ENCODE data around the gene DOCK4. TPM values are rescaled to one million over a fixed set of nuclear protein-coding genes. Genes with fewer than 3 reads are reported as not detected.
"Not testable (repeated sequence)": the region's sequence is repeated elsewhere in the genome, so short reads cannot be mapped to it uniquely, and the experiment has no call there.

The DOCK4 gene
- total RNA-seq, 1 experiment from 2014 or later: 12.7 TPM

DNA sequence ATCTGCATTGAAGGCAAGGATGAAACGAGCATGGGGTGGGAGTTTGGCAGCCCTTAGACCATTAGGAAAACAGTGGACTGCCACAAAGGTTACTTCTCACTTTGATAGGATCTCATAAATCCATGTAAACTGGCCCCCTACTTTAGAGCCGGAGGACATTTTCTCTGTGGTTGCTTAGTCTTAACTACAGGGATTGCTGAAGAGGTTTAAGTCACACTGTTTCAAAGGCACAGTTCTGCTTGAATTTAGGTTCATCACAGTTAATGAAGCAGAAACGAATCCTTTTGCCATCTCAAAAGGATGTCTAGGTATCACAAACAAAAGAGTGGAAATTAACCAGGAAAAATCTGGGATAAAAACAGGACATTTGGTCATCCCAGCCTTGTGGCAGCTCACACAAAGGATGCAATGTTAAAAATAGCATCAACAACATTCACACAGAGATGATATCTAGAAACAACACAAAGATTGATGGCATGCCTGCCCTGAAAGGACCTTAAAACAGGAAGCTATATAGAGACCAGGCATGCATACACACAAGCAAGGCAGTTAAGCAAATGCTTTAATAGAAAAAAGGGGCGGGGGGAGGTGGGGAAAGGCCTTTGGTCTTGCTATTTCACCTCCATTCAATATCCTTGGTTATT is 74.0 kb downstream of the DOCK4 start:
- DNase-seq (ENCODE audit: low read depth, low spot score): no peak
- in situ Hi-C loops (cut with HindIII; ENCODE audit: low pct_unique_long_range_greater_than_20kb, low sequenced_read_pairs): no loop called here

GRCh38 chr7:112130729-112131410 is 75.3 kb downstream of the DOCK4 start:
- DNase-seq (ENCODE audit: low read depth, low spot score): no peak
- in situ Hi-C loops (cut with HindIII; ENCODE audit: low pct_unique_long_range_greater_than_20kb, low sequenced_read_pairs): no loop called here

DNA sequence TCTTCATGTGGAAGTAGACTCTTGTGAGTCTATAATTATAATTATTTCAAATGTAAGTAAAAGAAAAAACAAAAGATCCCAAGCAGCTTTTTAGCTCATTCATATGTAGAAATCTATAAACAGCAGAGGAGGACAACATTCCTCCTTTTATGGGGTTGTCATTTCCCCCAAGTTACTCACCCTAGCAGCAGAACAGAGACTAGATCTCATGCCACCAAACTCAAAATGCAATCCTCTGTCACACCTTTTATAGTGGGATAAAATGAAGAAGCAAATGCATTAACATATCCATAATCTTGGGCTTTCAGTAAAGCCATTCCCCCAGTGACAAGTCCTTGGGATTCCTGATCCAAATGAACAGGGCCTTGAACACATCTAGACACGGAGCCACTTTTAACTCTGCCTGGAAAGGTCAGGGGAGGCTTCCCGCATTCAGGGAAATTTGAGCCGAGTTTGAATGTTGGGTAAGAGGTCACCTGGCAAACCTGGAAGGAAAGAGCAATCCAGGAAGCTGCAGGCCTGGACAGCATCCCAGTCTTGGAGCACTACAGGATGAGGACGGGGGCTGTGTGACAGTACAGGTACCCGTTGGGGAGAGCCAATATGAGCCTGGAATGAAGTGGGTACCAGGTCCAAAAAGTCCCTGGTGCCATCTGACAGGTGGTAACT is 76.4 kb downstream of the DOCK4 start:
- DNase-seq (ENCODE audit: low read depth, low spot score): no peak
- in situ Hi-C loops (cut with HindIII; ENCODE audit: low pct_unique_long_range_greater_than_20kb, low sequenced_read_pairs): no loop called here

DNA sequence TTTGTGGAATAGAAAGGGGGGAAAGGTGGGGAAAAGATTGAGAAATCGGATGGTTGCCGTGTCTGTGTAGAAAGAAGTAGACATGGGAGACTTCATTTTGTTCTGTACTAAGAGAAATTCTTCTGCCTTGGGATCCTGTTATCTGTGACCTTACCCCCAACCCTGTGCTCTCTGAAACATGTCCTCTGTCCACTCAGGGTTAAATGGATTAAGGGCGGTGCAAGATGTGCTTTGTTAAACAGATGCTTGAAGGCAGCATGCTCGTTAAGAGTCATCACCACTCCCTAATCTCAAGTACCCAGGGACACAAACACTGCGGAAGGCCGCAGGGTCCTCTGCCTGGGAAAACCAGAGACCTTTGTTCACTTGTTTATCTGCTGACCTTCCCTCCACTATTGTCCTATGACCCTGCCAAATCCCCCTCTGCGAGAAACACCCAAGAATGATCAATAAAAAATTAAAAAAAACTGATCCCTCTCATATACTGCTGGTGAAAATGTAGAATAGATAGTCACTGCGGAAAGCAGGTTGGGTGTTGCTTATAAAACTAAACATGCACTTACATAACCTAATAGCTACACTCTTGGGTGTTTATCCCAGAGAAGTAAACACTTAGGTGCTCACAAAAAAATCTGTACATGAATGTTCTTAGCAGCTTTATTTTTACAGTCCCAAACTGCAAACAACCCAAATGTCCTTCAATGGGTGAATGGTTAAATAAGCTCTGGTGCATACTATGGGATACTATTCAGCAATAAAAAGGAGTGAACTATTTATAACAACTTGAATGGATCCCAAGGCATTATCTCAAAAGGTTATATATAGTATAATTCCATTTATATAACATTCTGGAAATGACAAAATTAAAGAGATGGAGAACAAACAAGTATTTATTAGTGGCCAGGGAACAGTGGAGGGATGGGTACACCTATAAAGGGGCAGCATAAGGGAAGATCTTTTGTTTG is 77.5 kb downstream of the DOCK4 start:
- DNase-seq (ENCODE audit: low read depth, low spot score); in situ Hi-C loops (cut with HindIII; ENCODE audit: low pct_unique_long_range_greater_than_20kb, low sequenced_read_pairs): not testable (repeated sequence)

DNA sequence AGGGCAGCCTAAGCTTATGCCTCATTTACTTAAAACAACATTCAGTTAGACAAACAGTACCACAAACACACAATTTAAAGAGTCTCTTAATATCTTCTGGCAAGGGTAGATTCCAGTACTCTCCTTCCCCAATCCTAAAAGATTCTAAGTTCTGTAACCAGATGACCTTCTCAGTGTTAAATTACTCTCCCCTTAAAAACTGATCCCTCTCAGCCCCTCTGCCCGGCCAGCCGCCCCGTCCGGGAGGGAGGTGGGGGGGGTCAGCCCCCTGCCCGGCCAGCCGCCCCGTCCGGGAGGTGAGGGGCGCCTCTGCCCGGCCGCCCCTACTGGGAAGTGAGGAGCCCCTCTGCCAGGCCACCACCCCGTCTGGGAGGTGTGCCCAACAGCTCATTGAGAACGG is 78.2 kb downstream of the DOCK4 start:
- in situ Hi-C loops (cut with HindIII; ENCODE audit: low pct_unique_long_range_greater_than_20kb, low sequenced_read_pairs); DNase-seq (ENCODE audit: low read depth, low spot score): not testable (repeated sequence)

- DNase-seq (ENCODE audit: low read depth, low spot score): peak; percentile 56
- in situ Hi-C loops (cut with HindIII; ENCODE audit: low pct_unique_long_range_greater_than_20kb, low sequenced_read_pairs): no loop called here
Observed at GRCh38 chr7:112125250-112125649, 80.9 kb downstream of the DOCK4 start.

DNA sequence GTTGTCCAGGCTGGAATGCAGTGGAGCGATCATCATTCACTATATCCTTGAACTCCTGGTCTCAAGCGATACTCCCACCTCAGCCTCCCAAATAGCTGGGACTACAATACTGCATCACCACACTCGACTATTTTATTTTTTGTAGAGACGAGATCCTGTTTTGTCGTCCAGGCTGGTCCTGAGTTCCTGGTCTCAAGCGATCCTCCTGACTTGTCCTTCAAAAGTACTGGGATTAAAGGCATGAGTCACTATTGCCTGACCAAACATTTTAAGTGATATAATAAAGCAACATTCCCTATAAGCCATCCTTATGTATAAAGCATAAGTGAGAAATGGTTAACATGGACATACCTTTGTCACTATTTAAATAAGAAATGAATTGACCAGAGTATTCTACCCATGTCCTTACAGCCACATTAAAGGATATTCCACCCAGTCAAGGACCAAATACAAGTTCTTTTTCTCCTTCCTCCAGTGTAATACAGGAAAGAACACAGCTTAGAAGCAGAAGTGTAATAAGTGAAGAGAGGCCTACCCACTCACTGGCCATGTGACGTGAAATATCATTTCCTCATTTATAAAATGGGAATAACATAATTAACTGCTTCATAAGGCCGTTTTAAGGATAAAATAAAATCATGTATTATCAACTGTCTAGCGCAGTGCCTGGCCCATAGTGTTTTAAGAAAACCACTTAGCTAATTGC is 82.0 kb downstream of the DOCK4 start:
- DNase-seq (ENCODE audit: low read depth, low spot score): no peak
- in situ Hi-C loops (cut with HindIII; ENCODE audit: low pct_unique_long_range_greater_than_20kb, low sequenced_read_pairs): no loop called here

GRCh38 chr7:112122798-112123197 is 83.4 kb downstream of the DOCK4 start:
- no peak for DNase-seq (ENCODE audit: low read depth, low spot score)

DNA sequence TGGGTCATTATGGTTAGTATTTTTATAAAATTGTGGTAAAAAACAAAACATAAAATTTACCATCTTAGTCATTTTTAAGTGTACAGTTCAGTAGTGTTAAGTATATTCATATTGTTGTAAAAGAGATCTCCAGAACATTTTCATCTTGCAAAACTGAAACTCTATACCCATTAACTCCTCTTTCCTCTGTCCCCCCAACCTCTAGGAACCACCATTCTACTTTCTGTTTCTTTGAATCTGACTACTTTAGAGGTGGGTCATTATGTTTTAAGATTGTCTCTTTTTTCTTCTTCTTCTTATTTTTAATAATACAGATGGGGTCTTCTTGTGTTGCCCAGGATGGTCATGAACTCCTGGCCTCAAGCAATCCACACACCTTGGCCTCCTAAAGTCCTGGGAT is 84.1 kb downstream of the DOCK4 start:
- no peak for DNase-seq (ENCODE audit: low read depth, low spot score)
- in situ Hi-C loops (cut with HindIII; ENCODE audit: low pct_unique_long_range_greater_than_20kb, low sequenced_read_pairs): no loop called here

More at GRCh38 chr7:112122798-112123197, 83.4 kb downstream of the DOCK4 start:
- in situ Hi-C loops (cut with HindIII; ENCODE audit: low pct_unique_long_range_greater_than_20kb, low sequenced_read_pairs): no loop called here

DNA sequence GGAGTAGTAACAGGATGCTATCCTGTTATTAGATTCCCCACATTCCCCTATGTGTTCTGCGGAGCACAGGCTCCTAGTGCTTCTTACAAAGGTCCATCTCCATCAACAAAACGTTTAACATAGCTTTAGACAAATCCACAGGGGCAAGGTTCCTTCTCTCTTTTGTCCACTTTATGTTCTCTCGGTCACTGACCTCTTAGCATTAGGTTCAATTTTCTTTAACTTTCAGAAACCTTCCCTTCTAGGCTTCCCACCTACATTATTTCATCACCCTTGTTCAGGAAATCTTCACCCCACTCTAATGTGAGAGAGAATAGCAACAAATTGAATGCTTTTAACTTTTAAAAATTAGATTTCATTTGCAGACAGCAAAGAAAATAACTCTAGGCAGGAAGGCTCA is 84.9 kb downstream of the DOCK4 start:
- DNase-seq (ENCODE audit: low read depth, low spot score): no peak
- in situ Hi-C loops (cut with HindIII; ENCODE audit: low pct_unique_long_range_greater_than_20kb, low sequenced_read_pairs): no loop called here

GRCh38 chr7:112120696-112121217 is 85.4 kb downstream of the DOCK4 start:
- no peak for DNase-seq (ENCODE audit: low read depth, low spot score)
- in situ Hi-C loops (cut with HindIII; ENCODE audit: low pct_unique_long_range_greater_than_20kb, low sequenced_read_pairs): no loop called here

DNA sequence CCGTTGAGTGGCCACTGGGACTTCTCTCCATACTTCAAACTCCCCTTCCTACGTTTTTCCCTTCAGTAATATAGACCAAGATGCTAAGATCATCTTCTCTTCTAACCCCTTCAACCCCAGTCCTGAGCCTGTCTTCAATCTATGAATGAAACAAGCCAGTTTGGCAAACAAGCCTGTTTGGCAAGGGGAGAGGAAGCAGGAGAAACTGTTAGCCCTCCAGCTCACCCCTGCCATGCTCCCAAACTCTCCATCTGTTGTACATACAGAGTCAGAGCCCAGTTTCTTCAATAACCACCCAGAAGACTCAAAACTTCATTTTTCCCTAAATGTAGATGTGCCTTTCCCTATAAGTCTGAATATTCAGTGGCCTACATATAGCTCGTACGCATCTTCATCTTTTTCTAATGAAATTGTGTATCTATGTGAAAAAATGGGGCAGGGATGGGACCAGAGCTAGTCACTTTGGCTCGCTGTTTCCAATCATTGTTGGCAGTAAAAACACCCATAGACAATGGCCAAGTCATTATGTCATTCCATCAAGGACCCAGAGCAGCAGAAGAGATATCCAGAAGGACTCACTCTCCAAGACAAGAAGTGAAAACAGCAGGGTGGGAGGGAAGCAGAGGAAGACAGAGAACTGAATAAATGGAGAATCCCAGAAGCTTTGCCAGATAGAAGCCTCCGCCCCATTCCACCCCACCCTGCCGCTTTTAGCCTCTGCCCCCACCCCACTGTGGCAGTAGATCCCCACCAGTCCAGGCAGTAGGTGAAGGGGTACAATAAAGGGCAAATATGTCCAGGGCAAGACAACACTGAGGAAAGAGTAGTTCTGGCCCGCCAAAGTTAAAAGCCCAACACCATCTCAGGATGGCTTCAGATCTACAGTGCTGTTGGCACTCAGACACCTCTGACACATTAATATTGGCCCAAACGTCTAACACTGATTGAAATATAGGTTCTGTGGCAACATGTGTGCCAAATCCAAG is 87.3 kb downstream of the DOCK4 start:
- in situ Hi-C loops (cut with HindIII; ENCODE audit: low pct_unique_long_range_greater_than_20kb, low sequenced_read_pairs): no loop called here
- no peak for DNase-seq (ENCODE audit: low read depth, low spot score)

DNA sequence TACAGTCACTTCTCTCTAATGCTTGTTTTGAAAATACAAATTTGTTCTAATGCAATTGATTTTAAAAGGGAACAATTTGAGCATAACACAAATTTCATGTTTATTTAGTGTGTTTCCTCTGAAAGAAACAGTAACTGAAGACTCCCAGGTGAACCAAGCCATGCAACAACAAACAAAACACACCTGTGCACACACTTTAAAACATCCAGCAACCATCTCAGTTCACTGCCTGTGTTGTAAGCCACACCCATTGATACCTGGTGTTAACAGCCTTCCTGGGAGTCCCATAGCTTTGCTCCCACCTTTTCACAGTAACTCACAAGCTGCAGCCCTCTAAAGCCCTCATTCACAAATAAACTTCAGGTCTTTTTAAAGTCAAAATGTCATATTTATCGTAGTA is 89.3 kb downstream of the DOCK4 start:
- no peak for DNase-seq (ENCODE audit: low read depth, low spot score)
- in situ Hi-C loops (cut with HindIII; ENCODE audit: low pct_unique_long_range_greater_than_20kb, low sequenced_read_pairs): no loop called here

DNA sequence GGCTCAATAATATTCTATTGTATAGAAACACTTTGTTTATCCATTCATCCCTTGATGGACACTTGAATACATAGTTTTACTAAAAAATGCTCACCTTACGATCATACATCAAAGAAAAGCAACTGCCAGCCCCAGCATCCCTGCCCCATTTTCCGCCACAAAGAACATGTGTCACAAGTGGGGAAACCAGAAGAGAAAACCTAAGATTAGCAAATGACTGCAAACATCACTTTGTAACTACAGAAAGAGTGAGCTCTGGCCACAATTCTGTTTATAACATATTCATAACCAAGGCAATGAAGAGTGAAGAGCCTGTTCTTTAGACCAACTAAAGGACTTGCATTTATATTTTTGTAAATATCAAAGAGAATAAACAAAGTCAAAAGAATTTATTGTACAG is 89.8 kb downstream of the DOCK4 start:
- in situ Hi-C loops (cut with HindIII; ENCODE audit: low pct_unique_long_range_greater_than_20kb, low sequenced_read_pairs): no loop called here

GRCh38 chr7:112115880-112116279 is 90.3 kb downstream of the DOCK4 start:
- in situ Hi-C loops (cut with HindIII; ENCODE audit: low pct_unique_long_range_greater_than_20kb, low sequenced_read_pairs): no loop called here
- DNase-seq (ENCODE audit: low read depth, low spot score): no peak

More for the DNA sequence above, 89.8 kb downstream of the DOCK4 start:
- no peak for DNase-seq (ENCODE audit: low read depth, low spot score)
